Brain pericyte (primary cell): Measurements from ENCODE around the gene CIAO2A.
A peak's percentile ranks its signal among the peaks of the same experiment; 100 is the strongest.
"Not testable (repeated sequence)": the region's sequence is repeated elsewhere in the genome, so short reads cannot be mapped to it uniquely, and the experiment has no call there.

Experiments
- DNase-seq: peaks from one replicate; pipeline ENCODE4 v3.0.0-alpha.2; 2012; ENCODE audit warnings: low read depth, low spot score

The CIAO2A gene

DNA sequence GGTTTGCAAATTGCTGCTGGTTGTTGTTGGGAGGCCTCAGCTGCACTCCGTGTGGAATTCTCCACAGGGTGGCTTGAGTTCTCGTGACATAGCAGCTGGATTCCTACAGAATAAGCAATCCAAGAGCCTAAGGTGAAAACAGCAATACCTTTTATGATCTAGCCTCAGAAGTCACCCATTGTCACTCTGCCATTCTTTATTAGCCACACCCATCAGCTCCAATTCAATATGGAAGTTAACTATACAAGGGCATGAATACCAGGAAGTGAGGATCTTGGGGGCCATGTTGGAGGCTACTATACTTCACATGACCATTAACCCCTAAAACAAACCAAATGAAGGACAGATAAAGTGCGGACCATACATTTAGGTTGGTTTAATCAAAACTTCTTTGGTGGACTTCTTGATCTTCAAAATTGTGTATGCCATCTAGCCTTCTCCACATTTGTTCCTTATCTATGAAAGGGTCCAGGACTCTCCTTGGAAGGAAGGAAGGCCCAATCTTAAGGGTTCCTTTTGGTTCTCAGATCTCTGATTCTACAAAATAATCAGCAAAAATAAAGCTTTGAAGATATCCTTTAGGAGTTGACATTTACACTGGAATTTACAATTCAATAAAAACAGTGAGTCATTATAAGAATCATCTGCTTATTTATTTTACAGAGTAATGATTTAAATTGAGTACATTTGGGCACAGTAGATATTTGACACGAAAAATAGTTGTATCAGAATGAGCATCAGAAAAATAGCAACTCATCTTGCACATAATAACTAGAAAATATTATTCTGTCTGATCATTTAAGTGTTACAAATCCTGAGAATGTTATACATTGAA is 21.5 kb downstream of the CIAO2A start:
- no peak for DNase-seq

DNA sequence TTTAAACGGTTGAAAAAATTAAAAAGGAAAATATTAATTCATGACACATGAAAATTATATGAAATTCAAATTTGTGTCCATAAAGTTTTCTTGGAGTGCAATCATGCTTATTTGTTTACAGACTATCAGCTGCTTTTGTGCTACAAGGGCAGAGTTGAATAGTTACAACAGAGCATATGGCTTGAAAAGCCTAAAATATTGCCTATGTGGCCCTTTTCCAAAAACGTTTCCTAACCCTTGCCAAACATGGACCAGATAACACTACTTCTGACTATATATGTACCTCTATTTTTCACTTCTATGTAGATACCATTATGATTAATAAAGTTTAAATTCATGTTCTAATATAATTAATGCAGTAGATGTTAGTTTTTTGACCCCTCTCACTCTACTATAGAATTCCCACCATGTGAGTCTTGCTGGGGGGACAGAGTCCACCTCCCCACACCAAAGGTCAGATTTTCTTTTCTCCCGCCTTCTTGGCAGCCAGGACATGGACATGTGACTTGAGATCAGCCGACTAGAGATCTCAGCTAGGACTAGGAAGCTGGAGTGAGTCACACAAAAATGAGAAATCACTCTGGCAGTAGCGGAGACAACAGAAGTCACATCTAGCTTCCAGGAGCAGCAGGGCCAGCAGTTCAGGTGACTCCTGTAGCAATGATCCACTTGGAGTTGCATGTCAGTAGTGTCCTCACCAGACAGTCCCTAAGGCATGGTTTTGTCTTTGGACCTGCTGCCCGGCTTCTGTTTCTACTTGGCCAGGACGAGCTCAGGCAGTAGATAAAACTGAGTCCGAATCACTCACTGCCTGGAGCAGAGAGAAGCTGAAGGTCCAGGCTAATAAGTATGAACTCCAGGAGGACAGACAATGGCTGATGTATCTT is 22.4 kb downstream of the CIAO2A start:
- DNase-seq: no peak

DNA sequence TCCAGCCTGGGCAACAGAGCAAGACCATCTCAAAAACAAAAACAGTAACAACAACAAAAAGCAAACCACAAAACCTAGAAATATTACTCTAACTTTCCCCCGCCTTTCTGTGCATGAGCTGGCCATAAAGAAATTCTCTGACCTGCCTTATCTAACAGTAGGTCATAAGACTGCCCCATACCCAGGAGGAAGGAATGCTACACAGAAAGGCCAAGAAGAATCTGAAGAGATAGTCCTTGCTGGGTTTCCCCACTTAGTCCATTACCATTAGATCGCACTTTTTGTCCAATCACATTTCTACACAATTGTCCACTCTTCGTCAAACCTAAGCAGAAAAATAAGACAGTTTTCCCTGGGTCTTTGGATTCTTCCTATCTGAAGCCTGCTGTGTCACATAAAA is 23.5 kb downstream of the CIAO2A start:
- no peak for DNase-seq

DNA sequence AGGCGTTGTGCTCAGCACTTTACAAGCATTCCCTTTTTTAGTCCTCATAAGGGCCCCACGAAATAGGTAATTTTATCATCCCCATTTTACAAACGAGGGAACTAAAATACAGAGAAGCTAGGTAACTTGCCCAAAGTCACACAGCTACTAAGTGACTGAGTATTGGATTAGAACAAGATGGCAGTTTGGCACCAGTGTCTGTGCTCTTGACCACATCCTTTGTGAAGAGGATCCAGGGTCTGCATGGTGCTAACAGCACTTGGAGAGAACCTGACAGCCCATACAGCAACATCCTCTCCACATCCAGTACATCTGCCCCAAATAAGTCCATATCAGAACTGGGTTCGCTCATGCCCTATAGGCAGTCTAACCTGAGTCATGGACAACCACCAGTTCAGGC is 25.5 kb downstream of the CIAO2A start:
- DNase-seq: no peak

DNA sequence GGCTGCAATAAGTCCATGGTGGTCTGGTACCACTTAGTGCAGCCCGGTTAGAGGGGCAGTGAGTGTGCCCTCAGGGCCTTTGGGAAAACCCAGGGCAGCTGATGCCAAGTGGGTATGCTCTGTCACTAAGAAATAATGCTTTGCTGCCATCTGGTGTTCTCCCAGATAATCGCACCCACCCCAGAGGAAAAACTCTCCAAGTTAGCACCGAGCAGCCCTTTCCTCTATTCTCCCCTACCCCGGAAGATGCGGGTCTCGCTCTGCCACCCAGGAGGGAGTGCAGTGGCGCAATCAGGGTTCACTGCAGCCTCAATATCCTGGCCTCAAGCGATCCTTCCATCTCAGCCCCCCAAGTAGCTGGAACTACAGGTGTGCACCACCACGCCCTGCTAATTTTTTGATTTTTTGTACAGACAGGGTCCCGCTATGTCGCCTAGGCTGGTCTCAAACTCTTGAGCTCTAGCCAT is 26.0 kb downstream of the CIAO2A start:
- DNase-seq: no peak

DNA sequence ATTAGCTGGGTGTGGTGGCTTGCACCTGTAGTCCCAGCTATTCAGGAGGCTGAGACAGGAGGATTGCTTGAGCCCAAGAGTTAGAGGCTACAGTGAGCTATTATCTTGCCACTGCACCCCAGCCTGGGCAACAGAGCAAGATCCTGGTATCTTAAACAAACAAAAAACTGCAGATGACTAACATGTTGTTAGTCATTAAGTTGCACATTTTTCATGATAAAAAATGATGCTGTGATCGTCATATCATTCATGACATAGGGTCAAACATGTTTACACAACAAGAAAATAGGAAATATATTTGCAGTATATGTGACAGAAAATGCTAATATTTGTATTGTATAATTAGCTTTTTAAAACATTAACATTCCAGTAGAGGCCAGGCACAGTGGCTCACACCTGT is 27.2 kb downstream of the CIAO2A start:
- no peak for DNase-seq

DNA sequence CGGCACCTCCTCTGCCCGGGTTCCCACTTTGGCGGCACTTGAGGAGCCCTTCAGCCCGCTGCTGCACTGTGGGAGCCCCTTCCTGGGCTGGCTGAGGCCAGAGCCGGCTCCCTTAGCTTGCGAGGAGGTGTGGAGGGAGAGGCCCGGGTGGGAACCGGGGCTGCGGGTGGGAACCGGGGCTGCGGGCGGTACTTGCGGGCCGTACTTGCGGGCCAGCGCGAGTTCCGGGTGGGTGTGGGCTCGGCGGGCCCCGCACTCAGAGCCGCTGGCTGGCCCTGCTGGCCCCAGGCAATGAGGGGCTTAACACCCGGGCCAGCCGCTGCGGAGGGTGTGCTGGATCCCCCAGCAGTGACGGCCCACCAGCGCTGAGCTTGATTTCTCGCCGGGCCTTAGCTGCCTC is 32.9 kb downstream of the CIAO2A start:
- DNase-seq: no peak

DNA sequence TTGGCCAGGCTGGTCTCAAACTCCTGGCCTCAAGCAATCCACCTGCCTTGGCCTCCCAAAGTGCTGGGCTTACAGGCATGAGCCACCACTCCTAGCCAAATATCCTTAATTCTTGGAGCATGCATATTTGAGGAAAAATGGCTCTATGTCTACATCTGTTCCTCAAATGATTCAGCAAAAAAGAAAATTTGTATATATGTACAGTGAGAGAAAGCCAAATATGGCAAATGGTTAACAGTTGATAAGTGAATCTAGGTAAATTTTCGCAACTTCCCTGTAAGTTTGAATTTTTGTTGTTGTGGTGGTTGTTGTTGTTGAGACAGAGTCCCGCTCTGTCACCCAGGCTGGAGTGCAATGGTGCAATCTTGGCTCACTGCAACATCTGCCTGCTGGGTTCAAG is 34.5 kb downstream of the CIAO2A start:
- DNase-seq: not testable (repeated sequence)

DNA sequence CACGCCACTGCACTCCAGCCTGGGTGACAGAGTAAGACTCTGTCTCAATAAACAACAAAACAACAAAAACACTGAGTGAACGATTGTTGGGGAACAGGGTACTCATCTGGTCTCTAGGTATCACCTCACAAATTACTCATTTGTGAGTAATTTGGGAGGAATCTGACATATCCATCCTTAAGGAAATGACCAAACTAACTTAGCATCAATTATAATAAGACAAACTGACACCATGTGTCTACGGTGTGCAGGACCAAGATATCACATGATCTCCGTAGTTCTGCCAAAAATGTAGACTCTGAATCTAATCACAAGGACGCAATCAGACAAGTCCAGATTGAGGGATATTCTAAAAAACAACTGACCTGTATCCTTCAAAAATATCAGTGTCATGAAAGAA is 35.4 kb downstream of the CIAO2A start:
- DNase-seq: no peak

DNA sequence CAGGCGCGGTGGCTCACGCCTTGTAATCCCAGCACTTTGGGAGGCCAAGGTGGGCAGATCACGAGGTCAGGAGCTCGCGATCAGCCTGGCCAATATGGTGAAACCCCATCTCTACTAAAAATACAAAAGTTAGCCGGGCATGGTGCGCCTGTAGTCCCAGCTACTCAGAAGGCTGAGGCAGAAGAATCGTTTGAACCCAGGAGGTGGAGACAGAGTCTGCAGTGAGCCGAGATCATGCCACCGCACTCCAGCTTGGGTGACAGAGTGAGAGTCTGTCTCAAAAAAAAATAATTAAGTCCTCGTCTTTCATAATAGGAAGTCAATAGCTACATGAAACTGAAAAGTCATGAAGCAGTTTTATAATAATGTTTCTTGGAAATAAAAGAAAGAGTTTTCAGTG is 40.0 kb downstream of the CIAO2A start:
- DNase-seq: not testable (repeated sequence)

DNA sequence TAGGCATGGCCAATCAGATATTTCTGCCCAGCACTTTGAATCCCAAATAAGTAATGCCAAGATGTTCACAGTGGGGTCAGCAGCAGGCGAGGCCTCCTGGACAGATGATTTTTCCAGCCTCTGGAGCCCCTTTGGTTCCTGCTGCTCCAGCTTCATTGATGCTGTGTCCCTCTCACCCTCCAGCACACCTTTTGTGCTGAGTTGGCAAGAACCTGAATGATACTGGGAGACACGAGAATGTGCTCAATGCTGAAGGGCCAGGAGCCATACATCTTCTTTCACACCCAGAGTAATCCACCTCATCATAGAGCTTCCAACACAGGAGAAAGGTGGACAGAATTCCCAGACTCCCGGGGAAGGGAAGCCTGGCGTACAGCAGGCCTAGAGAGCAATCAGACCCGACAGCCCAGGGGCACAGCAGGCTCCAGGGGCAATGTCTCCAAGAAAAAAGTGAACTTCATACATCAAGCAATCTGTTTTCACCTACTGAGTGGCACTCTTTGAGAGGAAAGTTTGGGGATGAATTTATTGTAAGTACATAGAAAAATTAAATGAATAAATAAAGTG is 40.6 kb downstream of the CIAO2A start:
- no peak for DNase-seq

DNA sequence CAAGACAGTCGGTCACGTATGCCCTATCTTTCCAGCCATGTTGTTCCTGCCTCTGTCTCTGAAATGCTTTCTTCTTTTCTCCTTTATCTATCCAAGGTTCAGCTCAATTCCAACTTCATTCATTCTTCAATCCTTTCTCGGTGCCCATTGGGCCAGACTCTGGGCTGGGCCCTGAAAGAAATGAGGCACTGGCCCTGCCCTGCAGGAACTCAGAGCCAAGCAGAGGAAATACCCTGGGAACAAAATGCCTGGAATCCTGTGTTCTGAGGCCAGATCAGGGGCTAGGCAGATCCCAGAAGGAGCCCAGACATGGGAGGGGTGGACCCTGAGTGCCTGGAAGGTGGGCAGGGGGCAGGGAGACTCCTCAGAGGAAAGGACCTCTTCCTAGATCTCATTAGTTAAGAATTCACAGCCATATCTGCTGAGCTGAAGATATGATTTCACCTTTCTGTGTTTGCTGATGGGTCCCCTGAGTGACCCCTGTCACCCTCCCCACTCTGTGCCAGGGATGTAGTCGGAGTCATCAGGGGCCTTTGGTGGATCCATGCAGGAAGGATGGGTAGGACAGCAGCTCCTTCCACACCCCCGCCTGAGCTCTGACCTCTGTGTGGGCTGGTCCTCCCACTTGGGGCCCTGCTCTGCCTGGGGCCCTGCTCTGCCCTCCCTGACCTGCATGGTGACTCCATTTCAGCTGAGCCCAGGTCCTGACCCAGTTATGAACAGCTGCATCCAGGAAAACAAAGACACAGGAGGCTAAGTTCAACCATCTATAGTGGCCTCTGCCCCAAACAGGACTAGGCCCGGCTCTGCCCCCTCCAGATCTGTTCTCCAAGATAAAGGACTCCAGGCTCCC is 42.0 kb downstream of the CIAO2A start:
- DNase-seq: no peak

DNA sequence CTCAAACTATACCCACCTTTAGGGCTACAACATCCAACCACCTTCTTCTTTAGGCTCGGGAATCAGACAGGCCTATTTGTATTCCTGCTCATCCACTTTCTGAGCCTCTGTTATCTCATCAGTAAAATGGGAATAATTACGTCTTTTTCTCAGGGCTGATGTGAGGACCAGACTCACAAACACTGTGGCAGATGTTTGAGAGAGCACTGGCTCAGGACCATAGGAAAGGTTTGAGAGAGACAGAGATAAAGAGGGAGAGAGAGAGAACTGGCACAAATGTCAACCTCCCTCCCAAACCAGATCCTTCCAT is 42.6 kb downstream of the CIAO2A start:
- DNase-seq: no peak

DNA sequence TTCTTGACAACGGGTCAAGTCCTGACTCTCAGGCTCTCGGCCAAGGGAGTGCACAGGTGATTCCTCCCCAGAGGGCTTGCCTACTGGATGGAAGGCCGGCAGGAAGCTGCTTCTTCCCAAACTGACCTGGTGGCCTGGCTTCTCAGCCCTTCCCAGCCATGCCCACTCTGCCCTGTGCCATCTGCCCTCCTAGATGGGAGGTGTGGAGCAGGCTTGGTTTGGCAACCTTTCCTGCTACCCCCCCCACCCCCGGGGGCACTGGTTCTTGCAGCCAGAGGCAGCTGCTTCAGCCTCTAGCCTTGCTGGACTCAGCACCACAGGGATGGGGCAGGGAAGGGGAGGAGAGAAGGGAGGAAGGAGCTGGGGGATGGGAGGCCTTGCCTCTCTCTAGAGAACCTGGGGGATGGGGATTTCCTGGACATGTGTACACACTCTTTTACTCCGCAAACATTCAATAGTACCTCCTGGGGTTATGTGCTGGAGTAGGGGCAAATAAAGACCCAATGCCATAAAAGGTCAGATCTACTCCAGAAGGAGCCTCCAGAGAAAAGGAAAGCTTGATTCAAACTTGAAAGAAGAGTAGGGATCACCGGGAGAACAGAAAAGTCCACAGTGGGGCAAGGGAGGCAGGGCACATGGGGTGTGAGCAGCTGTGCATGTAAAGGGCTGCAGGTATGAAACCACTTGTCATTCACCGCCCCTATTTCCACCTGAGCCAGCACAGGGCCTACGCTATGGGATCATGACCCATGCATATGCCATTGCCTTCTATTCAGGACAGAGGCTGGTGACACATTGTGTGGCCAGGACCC is 43.2 kb downstream of the CIAO2A start:
- DNase-seq: peak; percentile 45

DNA sequence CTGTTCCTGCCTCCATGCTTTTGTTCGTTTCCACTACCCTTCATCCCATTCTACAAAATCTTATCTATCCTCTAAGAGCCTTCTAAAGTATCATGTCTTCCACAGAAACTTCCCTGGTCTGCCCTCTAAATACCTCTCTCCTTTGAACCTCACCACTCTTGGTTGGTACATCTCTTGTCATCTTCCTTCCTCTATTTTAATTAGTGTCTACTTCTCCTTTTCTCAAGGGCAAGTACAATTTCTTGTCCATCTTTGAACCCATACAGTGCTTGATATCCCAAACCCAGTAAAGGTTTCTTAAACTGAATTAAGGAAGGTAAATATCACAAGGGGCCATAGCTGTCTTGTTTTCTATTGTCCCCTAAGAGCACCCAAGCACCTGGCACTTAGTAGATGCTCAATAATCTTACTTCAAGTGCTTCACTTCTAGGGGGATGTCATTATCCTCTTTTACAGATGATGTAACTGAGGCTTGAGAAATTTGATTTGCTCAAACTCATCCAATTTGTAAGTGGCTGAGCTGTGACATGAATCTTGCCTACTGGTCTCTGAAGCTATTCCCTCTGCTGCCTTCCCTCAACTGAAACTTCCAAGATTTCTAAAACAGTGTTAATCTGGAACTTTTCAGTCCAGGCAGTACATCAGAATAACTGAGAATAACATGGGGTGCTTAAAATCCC is 44.7 kb downstream of the CIAO2A start:
- DNase-seq: no peak

DNA sequence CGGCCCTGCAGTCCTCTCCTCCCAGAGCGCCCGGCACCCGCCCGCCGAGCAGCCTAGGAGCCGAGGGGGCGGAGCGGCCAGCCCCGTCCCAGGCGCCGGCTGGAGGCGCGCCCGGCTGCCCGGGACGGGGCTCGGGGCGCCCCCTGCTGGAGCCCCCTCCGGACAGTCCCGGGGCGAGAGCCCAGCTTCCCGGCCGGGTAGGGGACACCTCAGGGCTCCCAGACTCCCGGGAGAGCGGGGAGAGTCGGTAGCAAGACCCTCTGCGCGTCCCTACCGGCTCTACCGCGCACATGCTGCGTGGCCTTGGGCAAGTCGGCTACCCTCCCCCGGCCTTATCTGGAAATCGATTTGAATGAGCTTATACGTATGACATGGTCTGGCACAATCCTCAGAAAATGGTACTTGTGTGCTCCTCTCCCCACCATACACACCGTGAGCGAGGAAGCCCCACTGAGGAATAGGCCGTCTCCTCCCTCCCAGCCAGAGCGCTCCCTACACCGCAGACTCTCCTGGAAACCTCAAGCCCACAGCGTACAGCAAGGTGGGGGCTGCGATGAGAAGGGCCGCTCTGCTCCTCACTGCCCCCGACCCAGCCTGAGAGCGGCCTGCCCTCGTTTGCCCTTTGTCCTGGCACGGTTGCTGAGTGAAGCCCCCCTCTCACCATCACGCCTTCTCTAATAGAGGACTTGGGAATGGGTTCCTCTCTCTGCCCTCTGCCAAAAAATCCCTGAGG is 47.1 kb downstream of the CIAO2A start, which contains the start of gene DAPK2:
DAPK2 (minus strand) TSS at position 65 of the 733 bp plus-strand sequence. CDS start 6,224 bp downstream, outside the sequence.
- no peak for DNase-seq

DNA sequence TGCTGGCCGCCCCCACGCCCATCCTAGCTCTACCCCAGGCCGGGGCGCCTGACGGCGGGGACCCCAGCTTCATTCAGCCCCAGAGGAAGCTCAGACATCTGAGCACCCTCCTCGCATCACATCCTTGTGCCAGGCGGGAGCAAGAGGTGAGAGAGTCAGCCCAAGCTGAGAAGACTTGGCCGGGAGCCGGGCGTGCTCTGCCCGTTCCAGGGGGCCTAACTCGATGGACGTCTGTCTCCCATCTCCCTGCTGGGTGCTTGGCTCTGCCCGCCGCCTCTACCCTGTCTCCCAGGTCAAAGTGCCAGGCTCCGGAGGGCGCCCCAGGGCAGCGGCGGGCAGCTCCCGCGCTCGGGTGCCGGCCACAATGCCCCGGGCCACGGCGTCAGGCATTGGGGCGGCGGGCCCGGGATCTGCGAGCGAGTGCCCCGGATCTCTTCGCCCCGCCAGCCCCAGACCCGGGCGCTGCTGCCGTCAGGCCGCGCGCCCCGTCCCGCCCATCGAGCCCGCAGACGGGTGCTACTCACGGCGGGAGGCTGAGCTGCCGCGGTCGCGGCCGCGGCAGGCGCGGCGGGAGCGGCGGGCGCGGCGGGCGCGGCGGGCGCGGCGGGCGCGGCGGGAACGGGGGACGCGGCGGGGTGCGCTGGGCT is 47.7 kb downstream of the CIAO2A start:
- no peak for DNase-seq

DNA sequence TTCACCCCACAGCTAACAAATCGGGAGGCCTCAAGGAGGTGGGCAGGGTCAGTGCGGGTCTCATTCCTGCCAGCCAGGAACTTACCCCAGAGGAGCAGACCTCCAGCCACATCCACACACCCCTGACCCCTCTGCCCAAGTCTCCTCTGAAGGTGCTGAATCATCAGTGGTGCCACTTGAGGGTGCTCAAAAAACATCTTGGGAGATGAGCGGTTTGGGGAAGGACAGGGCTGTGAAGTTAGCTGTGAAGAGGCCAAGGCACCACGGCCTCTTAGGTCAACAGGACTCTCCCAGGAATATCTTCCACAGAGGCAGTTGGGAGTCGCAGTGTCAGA is 48.6 kb downstream of the CIAO2A start:
- no peak for DNase-seq
